ENCODE measurements around the gene EFNA5.

EFNA5 gene

DNA sequence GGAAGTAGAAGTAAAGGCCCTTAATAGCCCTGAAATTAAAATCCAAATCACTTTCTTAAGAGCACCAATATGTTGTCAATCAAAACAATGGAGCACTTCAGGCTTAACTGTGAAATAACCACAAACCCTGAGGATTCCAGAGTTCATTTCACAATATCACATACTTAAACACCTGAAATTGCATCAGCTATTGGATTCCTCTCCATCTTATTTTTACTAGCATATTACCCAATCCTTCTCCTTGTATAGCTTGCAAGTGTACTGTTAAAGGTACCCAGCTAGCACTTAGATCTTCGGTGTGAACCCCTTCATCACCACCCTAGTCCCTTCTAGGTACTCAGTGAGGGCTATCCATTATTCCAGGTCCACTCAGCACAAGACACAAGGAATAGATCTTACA, 287.3 kb downstream of the EFNA5 start:
- no peak for DNase-seq

DNA sequence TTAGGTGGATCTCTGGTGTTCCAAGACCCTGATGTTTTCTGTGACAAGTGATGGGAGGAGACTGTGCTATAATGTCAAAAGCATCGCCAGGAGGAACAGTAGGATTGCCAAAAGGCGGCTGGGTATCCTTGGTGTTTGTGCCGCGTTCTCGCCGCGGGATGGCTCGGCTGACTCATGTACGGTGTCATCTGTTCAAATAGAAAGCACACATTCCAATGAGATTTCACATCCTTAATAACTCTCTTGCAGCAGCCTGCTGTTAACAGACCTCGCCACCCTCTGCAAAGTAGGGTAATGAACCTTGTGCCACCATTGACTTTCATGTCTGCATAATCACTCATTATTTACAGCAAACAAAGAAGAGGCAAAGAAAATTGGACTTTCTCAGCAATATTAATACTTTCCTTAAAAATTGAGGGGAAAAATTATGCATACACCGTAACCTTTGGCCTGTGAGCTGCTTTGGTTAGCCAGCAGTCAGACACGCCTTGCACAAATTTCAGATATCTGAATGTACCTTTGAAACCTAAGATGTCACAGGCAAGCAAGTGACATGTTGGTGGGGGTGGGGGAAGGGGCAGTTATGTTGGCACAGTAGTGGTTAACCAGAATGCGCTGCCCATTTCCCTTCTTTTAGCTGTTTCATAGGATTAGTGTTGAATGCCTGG, 289.4 kb downstream of the EFNA5 start:
- no peak for DNase-seq

DNA sequence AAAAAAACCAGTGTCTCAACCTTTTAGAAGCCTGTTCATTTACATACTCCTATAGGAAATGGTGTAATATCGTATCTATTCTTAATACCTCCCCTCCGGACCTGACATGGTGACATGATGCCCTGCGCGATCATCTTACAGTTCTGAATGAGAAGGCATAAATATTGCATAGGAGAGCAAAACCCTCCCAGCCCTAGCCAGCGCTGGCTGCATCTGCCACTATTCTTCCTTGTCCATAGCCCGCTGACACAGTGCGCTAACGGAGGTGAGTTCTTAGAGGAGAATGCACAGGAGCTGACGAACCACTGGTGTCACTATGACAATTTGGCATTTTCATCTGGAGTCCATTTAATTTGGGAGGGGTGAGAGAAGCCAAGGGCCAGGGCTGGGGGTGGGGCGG, 290.1 kb downstream of the EFNA5 start:
- DNase-seq, result no peak

DNA sequence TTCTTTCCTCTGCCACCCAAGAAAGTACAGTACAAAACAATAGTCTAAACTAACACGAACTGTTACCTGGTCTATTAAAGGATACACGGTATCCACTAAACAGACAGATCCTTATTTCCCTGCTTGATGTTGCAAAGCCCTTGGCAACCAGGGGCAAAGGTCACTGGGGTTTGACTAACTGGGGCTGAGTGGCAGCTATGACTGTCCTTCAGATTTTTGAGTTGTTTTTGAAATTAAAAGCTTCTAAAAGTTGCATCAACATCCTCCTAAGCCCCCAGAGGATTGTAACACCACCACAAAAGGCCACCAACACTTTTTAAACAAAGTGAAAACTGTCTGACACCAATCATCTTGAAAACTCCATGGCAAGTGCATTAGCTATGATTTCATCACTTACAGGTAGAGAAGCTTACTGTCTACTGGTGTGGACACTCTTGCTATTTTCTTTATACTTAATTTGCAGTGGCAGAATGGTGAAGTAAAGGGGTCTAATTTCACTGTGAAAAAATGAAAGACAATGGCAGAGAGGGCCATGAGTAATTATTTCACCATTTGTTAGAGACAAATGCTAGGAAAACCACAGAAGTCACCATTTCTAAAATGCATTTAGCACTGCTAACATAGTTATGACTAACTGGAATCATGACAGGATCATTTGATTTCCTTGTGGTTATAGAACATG, 292.4 kb downstream of the EFNA5 start:
- DNase-seq, result no peak

- no peak for DNase-seq
Observed at GRCh38 chr5:107377277-107377609, 293.5 kb downstream of the EFNA5 start.

DNA sequence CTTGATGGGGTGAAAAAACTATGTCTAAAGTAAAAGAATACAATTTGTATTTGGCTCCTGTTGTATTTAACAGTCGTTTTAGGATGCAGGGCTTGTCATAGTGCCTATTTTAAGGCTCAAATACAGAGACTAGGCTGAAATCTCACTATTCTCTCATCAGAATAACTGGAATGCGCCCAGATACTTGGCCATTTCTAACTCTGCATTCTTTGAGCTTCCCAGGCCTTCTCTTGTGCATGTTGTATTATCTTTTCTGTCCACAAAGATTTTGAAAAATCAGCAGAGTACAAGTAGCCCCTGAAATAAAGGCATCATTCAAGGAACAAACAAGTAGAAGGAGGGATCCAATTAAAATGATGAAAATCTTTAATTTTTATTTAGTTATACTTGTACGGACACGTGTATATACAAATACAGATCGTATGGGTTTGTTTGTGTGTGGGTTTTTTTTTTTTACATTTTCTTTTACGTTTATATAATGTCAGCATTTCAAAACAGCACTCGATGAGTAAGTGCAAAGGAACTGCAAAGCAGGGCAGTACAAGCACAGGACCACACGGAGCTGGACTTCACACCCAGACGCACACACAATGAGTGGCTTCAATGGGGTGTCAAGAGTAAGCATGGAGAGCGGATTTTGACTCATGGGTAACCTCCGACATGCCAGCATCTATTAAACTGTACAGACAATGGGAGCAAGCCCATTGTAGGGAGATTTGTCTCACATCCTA, 294.0 kb downstream of the EFNA5 start:
- DNase-seq, result no peak

- no peak for DNase-seq
Observed at GRCh38 chr5:107373549-107374263, 297.0 kb downstream of the EFNA5 start.

GRCh38 chr5:107372723-107373450, 297.9 kb downstream of the EFNA5 start:
- no peak for DNase-seq

GRCh38 chr5:107370396-107370968, 300.3 kb downstream of the EFNA5 start:
- DNase-seq, result no peak

DNA sequence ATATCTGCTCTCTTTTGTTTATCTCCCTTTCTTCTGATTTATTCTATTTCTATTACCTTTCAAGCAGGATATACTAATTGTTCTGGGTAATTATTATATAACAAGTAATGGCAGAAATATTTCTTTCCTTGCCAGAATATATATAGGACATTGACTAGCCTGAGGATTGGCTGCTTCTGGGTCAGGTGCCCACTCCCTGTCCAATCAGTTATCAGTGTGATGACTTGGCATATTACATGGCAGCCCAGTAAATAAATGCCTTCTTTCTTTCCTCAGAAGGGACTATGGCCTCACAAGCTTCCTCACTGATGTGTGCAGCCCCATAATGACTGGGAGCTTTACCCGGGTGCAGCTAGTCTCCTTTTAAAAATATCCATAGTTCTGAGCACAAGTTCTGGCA, 301.1 kb downstream of the EFNA5 start:
- no peak for DNase-seq

DNA sequence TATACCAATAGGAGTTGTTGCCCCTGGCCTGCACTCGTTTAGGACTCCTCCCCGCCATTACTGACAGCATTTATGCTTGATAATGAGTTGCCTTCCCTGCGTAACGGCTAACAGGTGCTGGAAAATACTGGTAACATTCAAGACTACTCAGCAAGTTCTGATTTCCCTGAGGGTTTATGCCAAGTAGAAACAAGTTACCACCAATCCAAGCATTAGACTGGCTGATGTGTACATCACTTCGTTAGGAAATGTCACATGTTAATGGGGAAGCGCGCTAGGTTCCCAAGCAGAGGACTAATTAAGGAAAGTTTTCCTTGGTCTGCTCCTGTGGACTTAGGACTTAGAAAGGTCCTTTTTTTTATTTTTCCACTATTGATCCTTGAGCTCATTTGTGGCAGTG, 302.1 kb downstream of the EFNA5 start:
- no peak for DNase-seq

DNA sequence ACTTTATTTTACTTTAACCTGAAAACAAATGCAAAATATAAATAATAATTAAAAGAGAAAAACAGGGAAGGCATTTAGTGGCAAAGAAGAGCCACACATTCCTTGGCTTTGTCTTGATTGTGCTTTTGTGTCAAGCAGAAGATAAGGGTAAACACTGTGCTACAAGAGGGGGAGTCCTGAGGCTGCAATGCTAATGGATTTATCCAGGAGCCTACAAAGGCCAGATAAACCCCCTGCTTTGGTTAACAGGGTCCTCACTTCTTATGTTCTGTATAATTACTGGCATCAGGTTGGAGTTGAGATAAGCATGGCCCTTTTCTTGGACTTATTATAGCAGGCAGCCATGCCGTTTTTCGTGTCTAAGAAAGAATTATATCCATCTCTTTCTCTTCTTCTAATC, 302.8 kb downstream of the EFNA5 start:
- DNase-seq, result no peak

GRCh38 chr5:107367480-107367879, 303.3 kb downstream of the EFNA5 start:
- no peak for DNase-seq

GRCh38 chr5:107365320-107366109, 305.2 kb downstream of the EFNA5 start:
- no peak for DNase-seq

DNA sequence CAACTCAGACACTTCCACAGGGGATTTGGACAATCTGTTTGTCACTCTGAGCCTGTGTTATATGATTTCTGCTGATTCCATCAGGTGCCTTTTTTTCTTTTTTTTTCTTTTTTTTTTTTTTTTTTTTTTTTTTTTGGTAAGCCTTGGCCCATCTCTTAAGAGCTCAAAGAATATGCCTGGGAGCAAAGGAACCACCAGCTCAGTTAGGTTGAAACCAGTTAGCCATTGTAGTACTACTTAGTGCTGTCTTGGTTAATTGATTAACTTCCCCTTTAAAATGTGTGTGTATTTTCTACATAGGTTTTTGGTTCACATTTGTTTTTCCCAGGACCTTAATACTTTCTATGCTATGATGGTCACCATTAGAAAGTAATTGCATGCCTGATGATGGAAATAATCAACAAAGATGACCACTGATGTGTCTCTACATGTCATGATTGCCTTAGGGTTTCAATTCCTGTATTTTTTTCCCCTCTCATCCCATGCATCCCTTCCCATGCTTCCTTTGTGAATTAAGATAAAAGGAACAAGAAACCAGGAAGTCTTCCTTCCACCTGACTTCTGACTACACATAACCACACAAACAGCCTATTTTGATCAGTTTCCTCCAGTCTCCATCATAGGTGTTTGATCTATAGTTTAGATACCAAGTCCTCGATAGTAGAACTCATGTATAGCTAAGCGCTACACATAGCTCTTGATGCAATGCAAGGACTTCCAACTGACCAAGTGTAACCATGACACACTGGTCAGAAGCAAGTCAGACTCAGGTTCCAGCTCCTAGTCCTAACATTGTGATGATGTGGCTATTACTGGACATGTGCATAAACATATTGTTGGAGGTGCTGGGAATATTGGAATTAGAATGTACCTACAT, 306.1 kb downstream of the EFNA5 start:
- no peak for DNase-seq

DNA sequence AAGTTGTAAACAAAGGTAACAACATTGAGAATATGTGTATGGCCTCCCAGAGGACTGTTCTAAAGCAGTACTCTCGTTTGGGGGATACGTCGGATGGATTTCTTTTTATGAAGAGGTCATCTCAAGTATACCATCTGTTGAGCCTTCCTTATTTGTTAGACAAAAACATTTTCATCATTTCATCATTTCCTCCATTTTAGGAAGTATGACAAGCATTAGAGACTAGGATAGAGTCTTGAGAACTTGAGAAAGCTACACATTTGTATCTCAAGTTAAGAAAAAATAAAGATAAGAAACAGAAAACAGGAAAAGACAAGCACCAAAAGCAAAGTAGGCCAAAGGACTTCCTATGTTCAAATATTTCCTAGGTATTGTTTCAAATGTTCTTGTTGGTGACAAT, 307.0 kb downstream of the EFNA5 start:
- DNase-seq, result no peak

- no peak for DNase-seq
Observed at GRCh38 chr5:107361945-107362344, 308.8 kb downstream of the EFNA5 start.

DNA sequence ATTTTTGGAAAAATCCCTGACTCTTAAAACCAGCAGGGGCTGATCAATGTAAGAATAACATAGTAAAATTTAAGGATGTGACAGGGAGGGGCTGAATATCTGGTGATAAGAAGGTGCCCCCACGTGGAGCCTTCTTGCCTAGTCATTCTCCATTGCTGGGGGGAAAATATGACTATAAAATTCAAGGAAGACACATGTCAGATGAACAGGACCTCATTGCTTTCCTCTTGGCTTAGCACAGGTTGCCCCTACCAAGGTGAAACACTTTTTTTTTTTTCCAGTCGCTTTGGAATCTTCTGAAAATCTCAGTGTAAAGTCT, 310.9 kb downstream of the EFNA5 start:
- DNase-seq, result no peak

- DNase-seq, result no peak
Observed at GRCh38 chr5:107359033-107359915, 311.5 kb downstream of the EFNA5 start.

GRCh38 chr5:107356891-107357290, 313.8 kb downstream of the EFNA5 start:
- no peak for DNase-seq

Data from activated naive CD4-positive, alpha-beta T cell treated with Interleukin-2 at 50 U/mL for 16 hours (primary cell).